B cell (primary cell): ENCODE results near the gene WFS1. TPM values are rescaled to one million over a fixed set of nuclear protein-coding genes. Genes with fewer than 3 reads are reported as not detected.

Experiments used
- ATAC-seq: fragments of 200-7000 bp; cut with Tn5 transposase; one replicate; pipeline ENCODE4 v1.10.0; 2021; ENCODE audit warnings: low read depth, mild to moderate bottlenecking, moderate number of reproducible peaks, moderate library complexity
- CTCF ChIA-PET: fragments of 350-600 bp; sonication (Branson Sonifier 250); formaldehyde crosslinking; loops from one replicate; lab custom pipeline; 2021; ENCODE audit warnings: antibody characterized with exemption, inconsistent platforms; lab: Charles Lee
- POLR2A ChIA-PET: fragments of 350-600 bp; sonication (Branson Sonifier 250); formaldehyde crosslinking; loops from one replicate; lab custom pipeline; 2021; ENCODE audit warnings: antibody characterized with exemption; lab: Charles Lee
- DNase-seq: peaks from one replicate; pipeline ENCODE4 v3.0.0; 2013
- H2AFZ ChIP-seq: 2 replicates; pipeline ENCODE4 v1.6.1; 2012; ENCODE audit warnings: mild to moderate bottlenecking, low read depth, low read length; ENCODE audit not compliant: insufficient read depth, poor library complexity, severe bottlenecking
- H3K27ac ChIP-seq, 2 donors: 1 replicate in 1 of 2; 2 replicates in 1 of 2; pipeline ENCODE4 v1.5.1; 2012 to 2013; ENCODE audit warnings: low read length in 2 of 2, mild to moderate bottlenecking in 2 of 2, moderate library complexity in 1 of 2
- H3K27me3 ChIP-seq, 4 experiments: fragments of 200-600 bp in 1 of 4; sonication (generic) in 1 of 4; replicated peaks in 1 of 4; 1 replicate in 2 of 4; 2 replicates in 2 of 4; pipeline versions ENCODE4 v1.6.1 to v1.7.0; 2013 to 2016; ENCODE audit warnings: low read length in 3 of 4, mild to moderate bottlenecking in 2 of 4, mixed read lengths in 1 of 4, moderate library complexity in 1 of 4; ENCODE audit not compliant: insufficient read depth in 4 of 4, control insufficient read depth in 3 of 4; ENCODE audit errors: control extremely low read depth in 1 of 4
- H3K36me3 ChIP-seq, 2 experiments: replicated peaks in 1 of 2; 1 replicate in 1 of 2; 2 replicates in 1 of 2; pipeline versions ENCODE4 v1.6.1 to v1.7.1; 2013; ENCODE audit warnings: low read length in 1 of 2; ENCODE audit not compliant: insufficient read depth in 2 of 2, control insufficient read depth in 1 of 2; ENCODE audit errors: control extremely low read depth in 1 of 2, extremely low read depth in 1 of 2
- H3K4me1 ChIP-seq, 2 donors: fragments of 200-600 bp in 1 of 2; sonication (generic) in 1 of 2; 1 replicate in 1 of 2; 2 replicates in 1 of 2; pipeline versions ENCODE4 v1.5.1 to v1.6.1; 2013 to 2017; ENCODE audit warnings: low read length in 2 of 2; ENCODE audit not compliant: control insufficient read depth in 2 of 2, insufficient read depth in 2 of 2
- H3K4me2 ChIP-seq: replicated peaks from 2 replicates; pipeline ENCODE3; 2012; ENCODE audit warnings: mild to moderate bottlenecking, low read depth, low read length; ENCODE audit not compliant: poor library complexity, severe bottlenecking
- H3K4me3 ChIP-seq, 5 experiments: fragments of 200-600 bp in 1 of 5; sonication (generic) in 1 of 5; 1 replicate in 3 of 5; 2 replicates in 2 of 5; pipeline versions ENCODE4 v1.5.1 to v1.7.0; 2011 to 2016; ENCODE audit warnings: low read length in 4 of 5, mild to moderate bottlenecking in 4 of 5, low read depth in 2 of 5, control low read depth in 1 of 5, moderate library complexity in 1 of 5; ENCODE audit not compliant: insufficient read depth in 1 of 5; ENCODE audit errors: control extremely low read depth in 1 of 5, extremely low read depth in 1 of 5
- H3K79me2 ChIP-seq: fragments of 200-600 bp; sonication (generic); one replicate; pipeline ENCODE4 v1.6.0; 2016; ENCODE audit warnings: low read length; ENCODE audit not compliant: control insufficient read depth, insufficient read depth
- H3K9ac ChIP-seq: fragments of 200-600 bp; sonication (generic); 2 replicates; pipeline ENCODE4 v1.6.1; 2017; ENCODE audit warnings: mild to moderate bottlenecking, low read length, moderate library complexity
- H3K9me3 ChIP-seq, 3 donors: one replicate each; pipeline versions ENCODE4 v1.6.1 to v1.7.1; 2013; ENCODE audit warnings: low read length in 2 of 3; ENCODE audit not compliant: control insufficient read depth in 2 of 3, insufficient read depth in 1 of 3; ENCODE audit errors: control extremely low read depth in 1 of 3
- H4K20me1 ChIP-seq: 2 replicates; pipeline ENCODE4 v1.6.0; 2012; ENCODE audit warnings: mild to moderate bottlenecking, low read length; ENCODE audit not compliant: insufficient read depth, control insufficient read depth, poor library complexity, severe bottlenecking
- H3K27ac Mint-ChIP-seq: one replicate; pipeline ENCODE4 v1.8.0; 2021; ENCODE audit warnings: mixed read lengths
- H3K27me3 Mint-ChIP-seq: one replicate; pipeline ENCODE4 v1.8.0; 2021; ENCODE audit warnings: mixed read lengths
- H3K4me1 Mint-ChIP-seq: one replicate; pipeline ENCODE4 v1.8.0; 2021; ENCODE audit warnings: mixed read lengths
- H3K4me3 Mint-ChIP-seq: one replicate; pipeline ENCODE4 v1.8.0; 2021; ENCODE audit warnings: mixed read lengths
- H3K9me3 Mint-ChIP-seq: one replicate; pipeline ENCODE4 v1.8.0; 2022; ENCODE audit warnings: mixed read lengths; ENCODE audit not compliant: insufficient read depth
- CTCF ChIP-seq: fragments of 200-600 bp; IDR thresholded peaks from one replicate; pipeline ENCODE4 v1.8.0; 2022; ENCODE audit warnings: antibody characterized with exemption, mild to moderate bottlenecking
- EZH2 ChIP-seq: IDR thresholded peaks from 2 replicates; pipeline ENCODE4 v1.6.1; 2012; ENCODE audit warnings: borderline replicate concordance, low read depth, mild to moderate bottlenecking, moderate library complexity, low read length; ENCODE audit not compliant: insufficient read depth, poor library complexity, severe bottlenecking
- WGBS: methylation state at CpG from one replicate; pipeline ENCODE4 v1.1.5; 2013; ENCODE audit warnings: missing lambda C conversion rate; ENCODE audit not compliant: insufficient coverage; 5-methylcytosine and 5-hydroxymethylcytosine counted together
- intact Hi-C: fragments of 100-400 bp; cut with micrococcal nuclease; formaldehyde crosslinking; loops from one replicate; pipeline ENCODE4 v1.10.0; 2022
- polyA plus RNA-seq: library from polyadenylated mRNA; depleted of rRNA; stranded (reverse); fragments of >200 nt; gene quantifications from 2 replicates; pipeline ENCODE4 v1.2.3, GENCODE V29; 2012
- total RNA-seq, 2 donors: library from RNA; stranded (reverse); fragments of 120-200 nt in 1 of 2; gene quantifications; 1 replicate in 1 of 2; 2 replicates in 1 of 2; pipeline versions ENCODE4 v1.2.3 to v1.2.4, GENCODE V29; 2013 to 2022

WFS1 gene
- total and polyA plus RNA-seq, 2 donors (not counting 1 experiment from before 2014, with no cell fraction given) = 5.8 to 6.7 TPM

- H3K27me3 Mint-ChIP-seq = peaks cover 22% of the 10 kb centered on the region
Observed at GRCh38 chr4:6319530-6320150, 50.0 kb downstream of the WFS1 start.

More at GRCh38 chr4:6319530-6320150, 50.0 kb downstream of the WFS1 start:
- no peak overlapping the region for H2AFZ ChIP-seq
- intact Hi-C loops = no loop called here
- H3K79me2 ChIP-seq = no peaks in the 10 kb centered on the region
- H3K4me3 Mint-ChIP-seq = no peak overlapping the region
- H3K27ac ChIP-seq = no peak overlapping the region
- H3K4me1 Mint-ChIP-seq = no peaks in the 10 kb centered on the region
- TF ChIP-seq CTCF (no peak), EZH2 (no peak)
- peaks cover 0 to 15% (median 0%) of the 10 kb centered on the region in 3 donors for H3K9me3 ChIP-seq
- H3K36me3 ChIP-seq = no peaks in the 10 kb centered on the region
- H3K4me1 ChIP-seq = no peaks in the 10 kb centered on the region
- 91% methylated on average over 9 of the region's 12 CpGs for WGBS
- no peak overlapping the region for H3K9ac ChIP-seq
- POLR2A ChIA-PET = no interaction called here
- DNase-seq (no peak), ATAC-seq (no peak)
- H3K9me3 Mint-ChIP-seq = no peaks in the 10 kb centered on the region
- CTCF ChIA-PET = interaction anchor here (0.6 to 17.6 kb wide), 3 partner anchors 11 to 395 kb away, joined by 4 to 451 read pairs (median 4); no protein-coding TSS in a partner anchor
- H3K27me3 ChIP-seq = peaks cover 0 to 10% (median 3%) of the 10 kb centered on the region in 4 experiments
- H3K27ac Mint-ChIP-seq = no peak overlapping the region
- H3K4me3 ChIP-seq = no peak overlapping the region
- no peaks in the 10 kb centered on the region for H4K20me1 ChIP-seq
- H3K4me2 ChIP-seq = no peak overlapping the region
